Measurements from ENCODE around the gene TET1. TPM values are rescaled to one million over a fixed set of nuclear protein-coding genes. Genes with fewer than 3 reads are reported as not detected.
"Not testable (repeated sequence)": the region's sequence is repeated elsewhere in the genome, so short reads cannot be mapped to it uniquely, and the experiment has no call there.

The TET1 gene
- total RNA-seq, 1 donor from 2014 or later, result 29.0 TPM

DNA sequence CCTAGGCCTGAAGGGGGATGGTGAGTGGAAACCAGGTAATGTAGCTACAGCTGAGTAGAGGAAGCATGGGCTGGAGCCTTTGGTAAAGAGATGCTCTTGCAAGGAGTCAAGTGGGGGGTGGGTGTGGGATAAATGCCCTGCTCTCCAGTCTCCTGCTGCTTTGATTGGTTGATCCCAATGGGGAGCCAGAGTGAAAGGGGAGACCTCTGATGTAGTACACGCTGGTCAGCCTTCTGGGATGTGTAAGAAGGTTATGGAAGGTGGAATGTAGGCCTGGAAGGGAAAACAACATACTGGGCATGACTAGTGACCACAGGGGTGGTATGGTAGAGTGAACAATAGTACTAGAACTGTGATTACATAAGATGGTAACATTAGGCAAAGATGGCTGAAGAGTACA is 44.3 kb downstream of the TET1 start:
- TF ChIP-seq, protein P1, sequence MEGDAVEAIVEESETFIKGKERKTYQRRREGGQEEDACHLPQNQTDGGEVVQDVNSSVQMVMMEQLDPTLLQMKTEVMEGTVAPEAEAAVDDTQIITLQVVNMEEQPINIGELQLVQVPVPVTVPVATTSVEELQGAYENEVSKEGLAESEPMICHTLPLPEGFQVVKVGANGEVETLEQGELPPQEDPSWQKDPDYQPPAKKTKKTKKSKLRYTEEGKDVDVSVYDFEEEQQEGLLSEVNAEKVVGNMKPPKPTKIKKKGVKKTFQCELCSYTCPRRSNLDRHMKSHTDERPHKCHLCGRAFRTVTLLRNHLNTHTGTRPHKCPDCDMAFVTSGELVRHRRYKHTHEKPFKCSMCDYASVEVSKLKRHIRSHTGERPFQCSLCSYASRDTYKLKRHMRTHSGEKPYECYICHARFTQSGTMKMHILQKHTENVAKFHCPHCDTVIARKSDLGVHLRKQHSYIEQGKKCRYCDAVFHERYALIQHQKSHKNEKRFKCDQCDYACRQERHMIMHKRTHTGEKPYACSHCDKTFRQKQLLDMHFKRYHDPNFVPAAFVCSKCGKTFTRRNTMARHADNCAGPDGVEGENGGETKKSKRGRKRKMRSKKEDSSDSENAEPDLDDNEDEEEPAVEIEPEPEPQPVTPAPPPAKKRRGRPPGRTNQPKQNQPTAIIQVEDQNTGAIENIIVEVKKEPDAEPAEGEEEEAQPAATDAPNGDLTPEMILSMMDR (conservative IDR thresholded peaks at IDR 0.05), result no peak
- Mint-ChIP-seq H3K27ac (no peak overlapping the region), H3K36me3 (peaks cover 14% of the 10 kb centered on the region), H3K4me3 (no peak overlapping the region), H3K4me1 (ENCODE audit: unreplicated experiment) (peaks cover 34% of the 10 kb centered on the region), H3K27me3 (no peaks in the 10 kb centered on the region), H3K9me3 (no peaks in the 10 kb centered on the region)
- no peak for DNase-seq (ENCODE audit: extremely low spot score, unreplicated experiment)

DNA sequence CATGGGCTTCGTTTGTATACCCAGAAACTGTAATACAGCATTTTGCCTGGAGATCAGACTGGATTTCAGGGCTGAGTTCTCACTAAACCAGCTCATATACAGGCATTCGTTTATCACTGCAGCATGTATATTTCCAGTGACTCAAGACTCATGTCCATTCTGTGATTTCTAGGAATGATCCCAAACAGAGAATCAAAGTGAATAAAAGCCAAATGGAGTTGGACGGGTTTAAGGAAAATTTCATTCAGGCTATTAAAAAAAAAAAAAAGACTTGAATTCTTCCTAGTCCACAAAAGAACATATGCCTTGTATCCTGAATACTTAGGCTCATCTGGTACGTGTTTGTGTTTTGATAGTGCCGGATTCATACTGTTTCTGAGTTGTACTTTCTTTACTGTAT is 46.8 kb downstream of the TET1 start:
- Mint-ChIP-seq H3K36me3 (peaks cover 14% of the 10 kb centered on the region), H3K27me3 (no peaks in the 10 kb centered on the region), H3K27ac (no peak overlapping the region), H3K4me3 (no peak overlapping the region), H3K9me3 (no peaks in the 10 kb centered on the region), H3K4me1 (ENCODE audit: unreplicated experiment) (peaks cover 19% of the 10 kb centered on the region)
- no peak for DNase-seq (ENCODE audit: extremely low spot score, unreplicated experiment)
- TF ChIP-seq, protein P1 (conservative IDR thresholded peaks at IDR 0.05), result no peak

DNA sequence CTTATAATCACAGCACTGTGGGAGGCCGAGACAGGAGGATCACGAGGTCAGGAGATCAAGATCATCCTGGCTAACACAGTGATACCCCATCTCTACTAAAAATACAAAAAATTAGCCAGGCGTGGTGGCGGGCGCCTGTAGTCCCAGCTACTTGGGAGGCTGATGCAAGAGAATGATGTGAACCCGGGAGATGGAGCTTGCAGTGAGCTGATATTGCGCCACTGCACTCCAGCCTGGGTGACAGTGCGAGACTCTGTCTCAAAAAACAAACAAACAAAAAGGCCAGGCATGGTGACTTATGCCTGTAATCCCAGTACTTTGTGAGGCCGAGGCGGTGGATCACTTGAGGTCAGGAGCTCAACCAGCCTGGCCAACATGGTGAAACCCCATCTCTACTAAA is 49.9 kb downstream of the TET1 start:
- H3K36me3 Mint-ChIP-seq; H3K9me3 Mint-ChIP-seq; H3K27ac Mint-ChIP-seq; H3K27me3 Mint-ChIP-seq; DNase-seq (ENCODE audit: extremely low spot score, unreplicated experiment); H3K4me1 Mint-ChIP-seq (ENCODE audit: unreplicated experiment); H3K4me3 Mint-ChIP-seq: not testable (repeated sequence)

DNA sequence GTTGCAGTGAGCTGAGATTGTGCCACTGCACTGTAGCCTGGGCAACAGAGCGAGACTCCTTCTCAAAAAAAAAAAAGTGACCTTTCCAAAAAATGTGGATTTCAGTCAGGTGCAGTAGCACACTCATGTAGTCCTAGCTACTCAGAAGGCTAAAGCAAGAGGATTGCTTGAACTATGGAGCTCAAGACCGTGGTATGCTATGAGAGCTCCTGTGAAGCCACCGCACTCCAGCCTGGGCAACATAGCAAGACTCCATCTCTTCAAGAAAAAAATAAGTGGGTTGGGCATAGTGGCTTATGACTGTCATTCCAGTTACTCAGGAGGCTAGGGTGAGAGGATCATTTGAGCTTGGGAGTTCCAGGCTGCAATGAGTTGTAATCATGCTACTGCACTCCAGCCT is 51.1 kb downstream of the TET1 start:
- Mint-ChIP-seq H3K27me3 (no peaks in the 10 kb centered on the region), H3K9me3 (no peaks in the 10 kb centered on the region), H3K4me1 (ENCODE audit: unreplicated experiment) (peaks cover 4% of the 10 kb centered on the region), H3K27ac (no peak overlapping the region), H3K36me3 (peaks cover 7% of the 10 kb centered on the region), H3K4me3 (no peak overlapping the region)
- TF ChIP-seq, protein P1 (conservative IDR thresholded peaks at IDR 0.05), result no peak
- DNase-seq (ENCODE audit: extremely low spot score, unreplicated experiment), result no peak

DNA sequence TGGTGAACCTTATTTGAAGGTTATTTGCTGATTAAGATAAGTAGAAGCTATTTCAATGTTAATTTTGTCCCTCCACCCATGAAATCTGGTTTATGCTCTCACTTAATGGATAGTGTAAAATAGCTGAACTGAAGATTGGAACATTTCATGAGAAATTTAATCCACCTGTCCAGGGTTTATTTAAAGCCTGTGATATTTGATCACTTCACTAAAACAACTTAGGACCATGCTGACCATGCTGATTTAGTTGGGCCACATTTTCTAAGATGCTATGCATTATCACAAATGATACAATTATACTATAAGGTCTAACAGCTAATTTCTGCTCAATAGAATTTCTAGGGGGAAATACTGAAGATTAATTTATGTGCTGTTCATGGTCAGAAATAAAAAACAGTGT is 53.8 kb downstream of the TET1 start:
- not testable (repeated sequence) for H3K36me3 Mint-ChIP-seq; H3K4me3 Mint-ChIP-seq; H3K9me3 Mint-ChIP-seq; H3K27ac Mint-ChIP-seq; DNase-seq (ENCODE audit: extremely low spot score, unreplicated experiment); H3K27me3 Mint-ChIP-seq
- H3K4me1 Mint-ChIP-seq (ENCODE audit: unreplicated experiment), result peaks cover 12% of the 10 kb centered on the region

DNA sequence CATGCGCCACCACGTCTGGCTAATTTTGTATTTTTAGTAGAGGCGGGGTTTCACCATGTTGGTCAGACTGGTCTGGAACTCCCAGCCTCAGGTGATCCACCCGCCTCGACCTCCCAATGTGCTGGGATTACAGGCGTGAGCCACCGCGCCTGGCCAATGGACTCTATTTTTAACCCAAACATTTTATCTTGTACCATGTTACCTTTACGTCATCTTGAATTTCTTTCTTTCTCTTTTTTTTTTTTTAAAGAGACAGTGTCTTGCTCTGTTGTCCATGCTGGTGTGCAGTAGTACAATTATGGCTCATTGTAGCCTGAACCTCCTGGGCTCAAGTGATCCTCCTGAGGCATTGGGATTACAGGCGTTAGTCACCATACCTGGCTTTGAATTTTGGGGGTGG is 57.6 kb downstream of the TET1 start:
- H3K36me3 Mint-ChIP-seq, result peaks cover 15% of the 10 kb centered on the region
- peak overlapping the region; percentile 64 for H3K27ac Mint-ChIP-seq
- H3K27me3 Mint-ChIP-seq; H3K4me3 Mint-ChIP-seq; H3K9me3 Mint-ChIP-seq; DNase-seq (ENCODE audit: extremely low spot score, unreplicated experiment): not testable (repeated sequence)
- H3K4me1 Mint-ChIP-seq (ENCODE audit: unreplicated experiment), result peaks cover 15% of the 10 kb centered on the region

DNA sequence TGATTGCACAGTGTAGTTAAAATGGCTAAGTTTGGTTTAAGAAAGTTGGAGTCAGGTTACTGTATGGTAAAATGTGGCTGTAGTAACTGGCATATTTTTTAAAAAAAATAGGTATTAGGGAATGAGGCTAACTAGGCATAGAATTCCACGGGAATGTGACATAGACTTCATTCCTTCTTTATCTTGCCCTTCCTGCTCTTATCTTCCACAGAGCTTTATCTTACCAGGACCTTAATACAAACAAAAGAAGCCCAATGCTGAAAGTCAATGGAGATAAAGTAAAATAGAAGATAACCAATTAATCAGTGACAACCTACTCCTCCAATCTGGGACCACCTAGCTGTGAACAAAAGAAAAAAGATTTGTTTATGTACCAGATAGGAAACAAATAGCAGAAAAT is 58.1 kb downstream of the TET1 start:
- Mint-ChIP-seq H3K4me1 (ENCODE audit: unreplicated experiment) (peaks cover 14% of the 10 kb centered on the region), H3K4me3 (no peak overlapping the region), H3K27me3 (no peaks in the 10 kb centered on the region), H3K27ac (peak overlapping the region; percentile 64), H3K9me3 (no peaks in the 10 kb centered on the region), H3K36me3 (peaks cover 18% of the 10 kb centered on the region)
- no peak for DNase-seq (ENCODE audit: extremely low spot score, unreplicated experiment)
- TF ChIP-seq, protein P1 (conservative IDR thresholded peaks at IDR 0.05), result no peak
